HTERT RPE-1 (cell line): ENCODE results near the gene ZNF750.

Experiments
- in situ Hi-C: fragments of 300-500 bp; cut with MboI; formaldehyde crosslinking; loops from 4 replicates; pipeline ENCODE4 v1.14.3; 2020; ENCODE audit warnings: low sequenced_read_pairs

ZNF750 gene

DNA sequence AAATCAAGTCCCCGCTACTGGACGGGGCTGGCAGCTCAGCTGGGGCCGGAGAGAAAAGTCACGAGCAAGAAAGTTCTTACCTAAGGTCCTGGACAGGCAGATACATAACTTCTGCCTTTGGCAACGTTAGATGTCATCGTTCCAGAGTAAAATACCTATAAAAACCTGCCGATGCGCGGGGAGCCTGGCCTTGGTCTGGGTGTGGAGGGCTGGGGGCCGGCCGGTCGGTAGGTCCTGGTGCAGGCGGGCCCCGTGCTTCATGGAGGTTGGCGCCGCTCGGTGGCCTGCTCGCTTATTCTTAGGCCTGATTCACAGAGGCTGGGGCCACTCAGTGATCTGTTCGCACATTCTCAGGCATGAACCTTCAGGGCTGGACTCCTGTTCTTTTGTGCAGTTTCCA, 33.7 kb upstream of the ZNF750 start:
- in situ Hi-C loops = no loop called here

DNA sequence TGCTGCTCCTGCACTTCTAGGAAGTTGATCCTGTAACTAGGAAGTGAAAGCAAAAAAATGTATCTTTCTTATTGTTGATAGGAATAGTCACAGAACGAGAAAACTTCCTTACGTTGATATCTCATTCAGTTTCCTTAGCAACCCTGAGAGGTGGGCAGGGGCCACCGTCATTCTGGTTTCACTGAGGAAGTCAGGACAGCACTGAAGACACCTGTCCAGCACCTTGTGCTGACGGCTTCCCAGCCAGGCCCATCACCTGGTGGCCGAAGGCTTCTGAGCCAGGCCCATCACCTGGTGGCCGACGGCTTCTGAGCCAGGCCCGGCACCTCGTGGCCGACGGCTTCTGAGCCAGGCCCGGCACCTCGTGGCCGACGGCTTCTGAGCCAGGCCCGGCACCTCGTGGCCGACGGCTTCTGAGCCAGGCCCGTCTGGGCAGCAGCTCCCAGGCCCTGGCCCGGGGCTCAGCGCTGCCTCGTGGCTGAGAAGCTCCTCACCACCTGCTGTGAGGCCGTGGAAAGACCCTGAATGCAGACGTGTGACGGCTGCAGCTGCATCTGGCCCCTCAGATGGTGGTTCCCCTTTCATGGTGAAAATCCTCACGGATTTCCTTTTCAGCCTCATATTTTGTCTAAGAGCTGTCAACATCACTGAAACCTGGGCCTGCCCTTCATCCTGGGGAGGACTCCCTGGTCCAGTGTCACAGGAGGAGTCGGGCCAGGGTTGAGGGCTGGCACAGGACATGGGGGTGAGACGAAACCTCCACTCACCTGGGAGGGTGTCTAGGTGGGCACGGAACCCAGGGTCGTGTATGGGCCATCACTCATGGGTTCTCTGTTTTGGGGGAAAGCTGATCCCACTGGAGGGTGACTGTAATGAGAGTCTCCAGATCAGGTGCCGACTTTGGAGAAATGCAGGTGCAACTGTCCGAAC, 33.0 kb upstream of the ZNF750 start:
- in situ Hi-C loops = no loop called here

DNA sequence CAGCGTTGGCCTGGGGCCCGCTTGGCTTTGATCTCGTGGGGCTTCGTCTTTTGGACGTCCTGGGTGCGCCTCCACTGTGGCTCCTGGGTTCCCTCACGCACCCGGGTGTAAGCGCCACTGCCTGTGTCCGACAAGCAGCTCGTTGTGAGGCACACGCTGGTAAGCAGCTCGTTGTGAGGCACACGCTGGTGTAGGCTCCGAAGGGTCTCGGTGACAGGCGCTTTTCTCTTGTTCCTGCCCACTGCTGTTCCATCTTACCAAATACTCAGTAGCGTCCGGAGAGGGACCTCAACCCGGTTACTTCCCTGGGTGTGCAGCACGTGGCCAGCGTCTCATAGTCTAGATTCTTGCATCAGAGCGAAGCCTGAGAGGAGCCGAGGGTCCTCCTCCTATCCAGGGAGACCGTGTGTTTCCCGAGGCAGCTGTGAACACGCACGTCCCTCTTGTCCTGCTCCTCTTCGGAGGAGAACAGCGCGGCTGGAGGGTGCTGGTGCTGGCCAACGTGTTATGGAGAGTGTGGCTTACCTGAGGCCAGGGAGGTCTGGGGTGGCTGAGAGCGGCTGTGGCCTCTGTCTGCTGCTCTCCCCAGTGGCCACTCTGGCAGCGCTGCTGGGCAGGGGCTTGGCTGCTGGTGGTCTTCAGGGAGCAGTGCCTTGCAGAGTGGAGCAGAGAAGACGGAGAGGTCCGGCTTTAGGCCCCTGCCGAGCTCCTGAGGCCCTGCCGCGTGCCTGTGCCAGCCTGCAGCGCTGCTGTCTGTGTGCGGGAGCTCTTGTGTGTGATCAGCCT, 32.1 kb upstream of the ZNF750 start:
- in situ Hi-C loops = no loop called here

DNA sequence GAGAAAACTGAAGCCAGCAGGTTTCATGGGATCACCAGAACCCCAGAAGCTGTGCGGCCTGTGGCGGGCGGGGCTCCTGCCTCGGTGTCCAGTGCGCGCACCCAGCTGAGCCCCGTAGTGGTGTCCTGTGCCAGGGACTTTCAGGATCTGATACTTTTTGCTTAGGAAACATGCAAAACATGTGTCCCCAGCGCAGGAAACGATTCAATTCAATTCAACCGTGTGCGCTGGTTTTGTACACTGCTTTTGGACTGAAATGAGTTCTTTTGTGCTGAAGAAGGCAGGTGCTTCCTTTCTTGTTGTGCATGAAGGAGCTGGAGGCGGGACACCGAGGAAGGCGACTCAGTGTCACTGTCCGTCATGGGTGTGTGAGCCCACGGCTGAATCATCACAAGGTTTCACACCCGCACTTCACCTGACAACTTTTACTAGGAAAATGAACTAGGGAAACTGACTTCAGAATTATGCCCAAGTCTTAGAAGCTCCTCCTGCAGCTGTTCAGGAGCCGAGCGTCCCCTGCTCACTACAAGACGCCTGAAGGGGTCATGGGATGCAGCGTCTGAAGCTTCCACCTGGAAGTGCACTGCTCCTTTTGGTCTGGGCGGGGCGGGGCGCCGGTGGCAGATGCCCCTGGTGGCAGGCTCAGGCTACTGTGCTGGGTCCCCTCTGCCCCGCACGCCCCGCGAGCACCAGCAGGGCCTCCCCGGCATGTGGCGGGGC, 31.4 kb upstream of the ZNF750 start:
- in situ Hi-C loops = no loop called here

DNA sequence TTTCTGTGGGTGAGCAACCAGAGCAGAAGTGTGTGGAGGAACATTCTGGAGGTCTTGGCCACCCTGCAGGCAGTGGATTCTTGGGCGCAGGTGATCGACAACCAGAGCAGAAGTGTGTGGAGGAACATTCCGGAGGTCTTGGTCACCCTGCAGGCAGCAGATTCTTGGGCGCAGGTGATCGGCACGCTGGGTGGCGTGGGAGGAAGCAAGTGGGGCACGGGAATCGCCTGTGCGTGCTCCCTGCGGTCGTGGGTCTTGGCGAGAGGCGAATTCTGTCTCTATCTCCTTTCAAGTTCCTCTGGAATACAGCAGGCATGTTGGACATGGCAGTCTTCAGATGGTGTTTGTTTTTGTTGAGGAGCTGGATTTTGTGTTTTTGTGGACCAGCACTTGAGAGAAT, 30.7 kb upstream of the ZNF750 start:
- in situ Hi-C loops = no loop called here

DNA sequence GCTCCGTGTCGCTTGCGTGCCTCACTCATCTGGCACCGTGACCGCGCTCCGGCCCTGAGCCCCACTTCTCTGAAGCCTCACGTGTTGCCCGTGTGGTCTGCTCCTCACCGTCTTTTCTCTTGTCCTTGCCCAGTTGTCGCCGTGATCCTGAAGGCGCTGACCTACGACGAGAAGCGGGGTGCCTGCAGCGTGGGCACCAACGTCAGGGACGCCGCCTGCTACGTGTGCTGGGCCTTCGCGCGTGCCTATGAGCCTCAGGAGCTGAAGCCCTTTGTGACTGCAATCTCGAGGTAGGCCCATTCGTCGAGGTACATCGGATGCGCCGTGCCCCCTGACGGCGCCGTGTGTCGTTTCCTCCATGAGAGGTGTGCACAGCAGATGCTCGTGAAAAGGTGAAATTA, 30.3 kb upstream of the ZNF750 start:
- in situ Hi-C loops = no loop called here

DNA sequence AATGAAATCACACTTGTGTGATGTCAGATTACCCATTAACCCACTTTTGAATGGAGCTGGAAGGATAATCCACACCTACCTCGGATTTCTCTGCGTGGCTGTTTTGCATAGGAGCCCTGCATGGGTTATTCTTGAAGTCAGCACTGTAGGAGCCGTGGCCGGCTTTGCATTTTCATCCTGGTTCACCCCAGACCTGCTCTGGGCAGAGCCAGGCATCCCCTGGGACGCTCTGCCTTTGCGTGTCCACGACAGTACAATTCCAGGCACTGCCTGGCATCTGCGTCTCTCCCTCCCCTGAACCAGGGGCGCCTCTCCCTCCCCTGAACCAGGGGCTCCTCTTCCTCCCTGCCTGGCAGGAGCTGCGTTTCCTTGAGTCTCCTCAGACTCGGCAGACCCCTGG, 29.7 kb upstream of the ZNF750 start:
- in situ Hi-C loops = no loop called here

DNA sequence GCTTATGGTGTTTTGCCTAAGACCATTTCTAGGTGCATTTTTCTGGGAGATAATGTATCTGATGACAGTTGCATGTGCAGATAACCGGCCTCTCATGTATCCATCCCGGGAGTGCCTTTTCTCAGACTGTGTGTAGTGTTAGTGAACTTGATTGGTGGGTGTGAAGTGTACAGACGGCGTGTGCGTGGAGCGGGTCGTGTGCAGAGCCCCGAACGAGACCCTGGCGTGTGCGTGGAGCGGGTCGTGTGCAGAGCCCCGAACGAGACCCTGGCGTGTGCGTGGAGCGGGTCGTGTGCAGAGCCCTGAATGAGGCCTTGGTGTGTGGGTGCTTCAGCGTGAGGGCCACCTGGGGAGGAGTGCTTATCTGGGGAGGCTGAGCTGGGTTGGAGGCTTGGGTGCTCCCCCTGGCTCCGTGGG, 28.9 kb upstream of the ZNF750 start:
- in situ Hi-C loops = no loop called here

DNA sequence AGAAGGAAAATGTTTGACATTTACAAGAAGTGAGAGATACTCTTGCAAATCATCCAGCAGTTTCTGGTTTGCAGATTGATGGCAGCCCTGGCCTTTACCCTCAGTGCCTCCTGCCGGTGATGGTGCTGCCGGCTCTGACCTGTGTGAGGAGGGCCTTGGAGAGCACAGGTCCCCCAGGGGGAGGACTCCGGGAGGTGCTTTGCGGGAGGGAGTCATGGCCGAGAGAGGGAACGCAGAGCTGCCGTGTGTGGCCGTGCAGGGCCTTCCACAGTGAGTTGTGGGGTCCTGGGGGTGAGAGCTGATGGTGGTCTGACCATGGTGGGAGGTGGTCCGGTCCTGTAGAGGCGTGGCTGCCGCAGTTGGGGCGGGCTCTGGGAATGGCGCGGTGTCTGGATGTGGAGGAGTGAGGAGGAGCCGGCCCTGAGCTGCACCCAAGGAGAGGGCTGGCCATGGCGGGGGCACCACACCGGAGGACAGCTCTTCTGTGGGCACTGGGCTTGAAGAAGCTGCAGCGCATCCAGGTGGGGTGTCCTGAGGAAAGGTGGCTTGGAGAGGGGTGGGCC, 28.0 kb upstream of the ZNF750 start:
- in situ Hi-C loops = no loop called here

DNA sequence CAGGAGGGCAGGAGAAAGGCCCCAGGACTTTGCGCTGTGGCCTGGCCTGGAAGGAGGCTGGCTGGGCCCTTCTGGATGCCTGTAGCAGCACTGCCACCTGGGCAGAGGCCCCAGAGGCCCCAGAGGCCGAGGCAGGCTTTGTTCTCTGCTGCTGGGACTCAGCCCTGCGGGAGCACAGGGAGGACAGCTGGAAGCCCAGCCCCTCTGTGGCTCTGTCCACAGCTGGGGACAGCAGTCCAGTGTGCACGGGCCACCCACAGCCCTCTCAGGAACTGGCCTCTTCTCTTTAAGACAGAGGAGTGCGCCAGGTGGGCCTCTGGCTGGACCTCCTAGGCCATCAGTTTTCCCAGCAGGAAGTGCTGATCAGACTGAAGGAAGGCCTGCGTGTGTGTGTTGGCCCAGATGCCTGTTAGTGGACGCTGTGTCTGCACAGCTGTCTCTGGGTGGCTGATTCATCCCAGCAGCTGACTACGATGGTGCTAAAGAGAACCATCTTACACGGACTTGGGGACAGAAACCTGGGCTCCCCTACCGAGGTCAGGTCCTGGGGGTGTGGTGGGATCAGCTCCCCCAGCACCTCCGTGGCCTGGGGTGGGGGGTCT, 26.9 kb upstream of the ZNF750 start:
- in situ Hi-C loops = no loop called here

DNA sequence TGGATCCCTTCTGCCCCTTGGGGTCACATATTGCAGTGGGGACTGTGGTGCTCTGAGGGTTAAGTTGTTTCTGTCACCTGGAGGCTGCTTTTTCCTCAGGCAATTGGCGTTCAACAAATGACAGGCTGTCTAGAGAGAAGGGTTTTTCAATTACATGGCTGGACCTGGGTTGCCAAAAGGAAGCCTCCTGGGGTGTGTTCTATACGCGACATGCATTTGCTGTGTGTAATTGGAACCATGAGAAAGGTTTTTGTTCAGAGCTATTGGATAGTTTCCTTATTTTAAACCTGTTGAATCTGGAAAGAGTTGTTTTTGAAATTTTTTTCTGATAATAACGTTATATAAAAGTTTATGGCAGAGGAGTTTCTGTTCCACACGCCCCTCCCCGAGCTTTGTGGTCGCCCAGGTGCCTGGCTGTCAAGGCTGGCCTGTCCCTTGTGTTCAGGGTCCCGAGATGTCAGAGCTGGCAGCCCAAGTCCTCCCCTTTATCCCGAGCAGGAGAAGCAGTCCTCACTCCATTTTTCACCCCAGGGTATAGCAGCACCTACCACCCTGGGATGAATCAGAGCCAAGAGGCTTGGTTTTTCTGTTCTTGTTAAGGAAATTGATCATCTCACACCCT, 26.1 kb upstream of the ZNF750 start:
- in situ Hi-C loops = no loop called here

DNA sequence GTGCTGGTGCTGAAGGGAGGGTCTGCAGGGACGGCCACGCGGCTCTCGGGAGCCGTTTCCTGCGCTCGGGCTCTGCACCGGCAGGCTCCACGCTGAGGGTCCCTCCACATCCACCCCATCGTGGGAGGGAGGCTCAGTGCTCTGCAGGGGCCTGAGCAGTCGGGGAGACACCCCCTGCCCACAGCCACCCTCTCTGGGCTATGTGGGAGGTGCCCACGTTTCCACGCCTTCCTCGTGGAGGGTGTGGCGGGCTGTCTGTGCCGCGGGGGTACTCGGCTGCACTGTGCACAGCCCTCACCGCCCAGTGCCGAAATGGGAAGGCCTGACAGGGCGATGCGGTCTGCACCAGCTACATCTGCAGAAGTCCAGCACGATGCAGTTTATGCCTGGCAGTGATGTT, 25.5 kb upstream of the ZNF750 start:
- in situ Hi-C loops = no loop called here

DNA sequence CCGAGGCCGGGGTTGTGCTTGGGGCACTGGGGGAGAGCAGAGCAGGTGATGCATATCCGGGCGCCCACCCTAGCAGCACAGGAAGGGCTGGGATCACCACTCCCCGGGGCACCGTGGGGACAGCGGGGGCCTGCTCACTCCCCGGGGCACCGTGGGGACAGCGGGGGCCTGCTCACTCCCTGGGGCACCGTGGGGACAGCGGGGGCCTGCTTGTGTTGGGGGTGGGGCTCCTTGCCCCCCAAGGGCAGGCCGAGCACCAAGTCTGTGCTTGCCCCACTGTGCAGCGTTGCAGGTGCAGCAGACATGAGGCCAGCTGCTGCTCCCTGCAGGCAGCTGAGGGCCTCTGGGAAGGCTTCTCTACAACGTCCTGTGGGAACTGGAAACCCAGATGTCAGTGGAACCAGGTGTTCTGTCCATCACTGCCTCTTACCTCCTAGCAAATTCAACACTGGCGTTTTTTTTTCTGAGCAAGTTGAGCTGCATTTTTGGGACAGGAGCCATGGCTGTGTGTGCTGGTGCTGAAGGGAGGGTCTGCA, 25.0 kb upstream of the ZNF750 start:
- in situ Hi-C loops = no loop called here

DNA sequence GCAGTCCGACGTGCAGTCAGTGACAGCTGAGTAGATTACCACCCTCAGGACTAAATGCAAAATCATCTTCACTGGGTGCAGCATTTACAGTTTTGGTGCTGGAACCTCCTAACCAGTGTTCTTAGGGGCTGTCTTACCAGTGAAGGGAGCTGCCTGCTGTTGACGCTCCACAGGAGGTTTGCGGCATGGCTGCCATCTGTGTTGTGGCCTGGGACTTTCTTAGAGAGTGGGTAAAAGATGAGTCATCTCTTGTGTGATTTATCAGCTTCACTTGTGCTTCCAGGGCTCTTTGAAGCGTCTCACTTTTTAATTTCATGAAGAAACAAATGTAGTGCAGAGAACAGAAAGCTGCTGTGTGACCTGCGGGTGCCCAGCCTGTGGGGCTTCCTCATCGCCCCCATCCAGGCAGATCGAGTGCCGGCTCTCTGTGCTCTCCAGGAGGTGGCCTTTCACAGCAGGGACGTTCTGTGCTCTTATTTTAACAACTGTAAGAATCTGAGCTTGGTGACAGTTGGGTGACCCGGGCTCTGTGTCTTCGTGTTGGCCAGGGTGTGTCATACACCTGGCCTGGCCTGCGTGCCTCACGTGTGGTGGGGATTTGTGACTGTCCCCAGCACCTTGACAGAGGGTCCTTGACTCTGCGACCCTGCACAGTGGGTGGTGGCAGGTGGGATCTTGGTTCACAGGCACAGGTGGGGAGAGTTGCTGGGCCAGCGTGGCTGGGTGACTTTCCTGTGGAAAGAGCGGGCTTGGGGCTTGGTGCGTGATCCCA, 24.3 kb upstream of the ZNF750 start:
- in situ Hi-C loops = no loop called here

DNA sequence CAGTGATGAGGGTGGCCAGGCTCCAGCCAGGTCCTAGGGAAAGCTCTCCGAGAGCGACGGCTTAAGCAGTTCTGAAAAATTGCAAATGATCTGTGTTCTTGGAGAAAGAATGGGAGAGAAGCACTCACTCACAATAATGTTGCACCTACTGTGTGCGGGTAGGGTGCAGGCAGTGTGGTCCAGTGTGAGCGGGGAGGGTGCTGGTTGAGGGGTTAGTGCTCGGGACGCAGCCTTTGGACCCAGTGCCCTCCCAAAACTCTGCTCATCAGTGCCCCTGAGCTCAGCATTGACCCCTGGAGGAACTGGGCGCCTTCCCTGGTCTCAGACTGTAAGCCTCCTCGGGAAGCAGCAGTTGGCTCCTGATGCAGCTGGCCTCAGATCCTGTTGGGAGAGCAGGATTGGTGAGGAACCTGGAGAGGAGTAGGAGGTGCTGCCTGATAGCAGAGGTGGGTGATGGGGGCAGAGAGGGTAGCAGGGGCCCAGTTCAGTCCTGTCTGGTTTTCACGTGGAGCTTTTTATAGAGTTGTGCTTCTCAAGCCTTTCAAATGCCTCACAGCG, 23.6 kb upstream of the ZNF750 start:
- in situ Hi-C loops = no loop called here

DNA sequence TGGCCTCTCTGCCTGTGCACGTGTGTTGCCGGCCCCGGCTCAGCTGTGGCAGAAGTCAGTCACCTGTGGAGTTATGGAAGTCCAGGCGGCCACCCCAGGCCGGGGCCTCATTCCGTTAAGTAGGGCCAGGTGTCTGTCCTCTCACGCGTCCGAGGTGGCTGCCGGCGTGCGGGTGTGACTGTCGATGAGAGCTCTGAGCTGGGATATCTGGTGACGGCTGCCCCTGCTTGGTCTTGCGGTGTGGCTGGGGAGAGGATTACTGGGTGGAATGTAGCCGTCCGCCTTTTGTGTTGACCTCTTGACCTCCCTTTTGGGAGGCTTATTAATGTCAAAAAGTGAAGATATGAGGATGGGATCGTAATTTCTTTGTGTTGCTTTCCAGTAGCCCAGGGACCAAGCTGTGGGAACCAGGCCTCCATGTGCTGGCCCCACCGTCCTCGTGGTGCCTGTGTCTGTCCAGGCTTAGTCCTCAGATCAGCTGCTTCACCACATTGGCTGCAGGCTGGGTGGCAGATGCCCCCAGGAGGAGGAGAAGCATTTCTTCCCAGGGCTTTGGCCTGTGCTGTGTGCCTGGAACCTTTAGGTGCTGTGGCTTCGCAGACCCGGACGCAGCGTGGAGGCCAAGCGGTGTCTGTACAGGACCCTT, 23.0 kb upstream of the ZNF750 start:
- in situ Hi-C loops = no loop called here

DNA sequence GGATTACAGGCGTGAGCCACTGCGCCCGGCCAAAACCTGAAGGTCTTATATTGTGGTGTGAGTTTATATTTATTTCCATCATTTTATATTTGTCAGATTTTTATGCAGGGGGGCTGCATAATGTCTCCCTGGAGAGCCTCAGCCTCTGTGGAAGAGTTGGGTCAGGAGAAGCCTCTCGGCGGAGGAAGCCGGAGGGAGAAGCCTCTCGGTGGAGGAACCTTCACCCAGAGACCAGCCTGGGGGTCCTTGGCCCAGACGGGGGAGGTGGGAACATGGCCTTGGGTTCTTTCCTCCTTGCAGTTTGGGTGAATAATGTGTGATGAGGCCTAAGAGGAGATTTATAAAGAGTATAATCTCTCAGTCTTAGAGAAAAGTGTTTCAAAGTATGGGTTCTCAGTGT, 22.4 kb upstream of the ZNF750 start:
- in situ Hi-C loops = no loop called here

DNA sequence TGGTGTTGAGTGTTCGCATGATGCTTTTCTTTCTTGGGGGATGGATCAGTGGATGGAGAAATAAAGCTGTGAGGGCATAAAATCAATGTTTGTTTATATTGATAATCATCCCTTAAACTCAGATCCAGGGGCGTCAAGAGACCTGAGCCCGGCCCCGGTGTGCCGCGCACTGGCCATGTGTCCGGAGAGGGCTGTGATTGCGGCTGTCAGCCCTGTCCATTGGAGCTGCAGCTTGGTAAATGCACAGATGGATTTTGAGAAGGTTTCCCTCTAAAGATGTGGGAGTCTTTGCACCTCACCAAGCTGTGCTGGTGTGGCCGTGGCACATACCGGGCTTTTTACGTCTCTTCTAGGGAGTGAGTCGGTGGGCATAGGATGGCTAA, 21.6 kb upstream of the ZNF750 start:
- in situ Hi-C loops = no loop called here
